Right cardiac atrium (tissue), 5 donors: ENCODE results near the gene UBXN2A. TPM values are rescaled to one million over a fixed set of nuclear protein-coding genes. Genes with fewer than 3 reads are reported as not detected.

ENCODE experiments used
- ATAC-seq, 2 donors: fragments of 200-7000 bp; cut with Tn5 transposase; one replicate each; pipeline versions ENCODE4 v1.8.0 to v1.9.1; 2020; ENCODE audit warnings: moderate library complexity in 2 of 2, mild to moderate bottlenecking in 1 of 2
- DNase-seq, 3 donors: peaks; one replicate each; pipeline ENCODE4 v3.0.0-alpha.2; 2020
- H3K27ac ChIP-seq: one replicate; pipeline ENCODE4 v1.5.1; 2013; ENCODE audit warnings: mild to moderate bottlenecking, low read length, control low read depth, moderate library complexity
- H3K27me3 ChIP-seq: one replicate; pipeline ENCODE4 v1.6.1; 2013; ENCODE audit not compliant: control insufficient read depth, insufficient read depth
- H3K4me1 ChIP-seq: one replicate; pipeline ENCODE4 v1.6.1; 2013; ENCODE audit warnings: low read length; ENCODE audit not compliant: control insufficient read depth, insufficient read depth
- H3K4me3 ChIP-seq: one replicate; pipeline ENCODE4 v1.5.1; 2013; ENCODE audit warnings: low read length, control low read depth
- H3K9me3 ChIP-seq: one replicate; pipeline ENCODE4 v1.6.1; 2013; ENCODE audit warnings: low read length; ENCODE audit not compliant: control insufficient read depth
- WGBS: extraction: QIAGEN DNeasy Blood & Tissue Kit; methylation state at CpG from one replicate; pipeline ENCODE4 v1.1.7; 2013; 5-methylcytosine and 5-hydroxymethylcytosine counted together
- intact Hi-C, 4 donors: fragments of 100-400 bp; cut with DNase I; formaldehyde crosslinking; loops; one replicate each; pipeline versions ENCODE4 v1.11.0 to v1.14.0; 2022 to 2023
- long read RNA-seq, 4 donors: library from polyadenylated mRNA; unstranded; transcript quantifications; one replicate each; pipeline ENCODE4 v2.0.0, GENCODE V29; 2020 to 2021
- polyA plus RNA-seq: library from polyadenylated mRNA; stranded (reverse); fragments of 200-250 nt; gene quantifications from one replicate; pipeline ENCODE4 v1.2.3, GENCODE V29; 2013
- total RNA-seq, 4 donors: library from RNA; stranded (reverse); fragmentation: NEBNext Ultra II Directional; extraction: Animal tissue kit (Norgen Biotek cat#: 25700); gene quantifications; one replicate each; pipeline ENCODE4 v1.2.1, GENCODE V29; 2021
- donor health status: healthy with polysubstance abuse.
- donor health status: DM: no; HTN: yes; CAD: no.
- donor health status: DM: no; HTN: no; CAD: no.
- donor health status: DM: no; HTN: yes; CAD: no; lungs with severe emphysema.
- donor health status: DM: yes; HTN: yes; CAD: no.

The UBXN2A gene
- total RNA-seq (10 to 100 TPM; 23.0 to 27.3 (median 25.0) TPM), polyA plus RNA-seq (14.7 TPM)
- long read RNA-seq, donor 1, full-length matches to known transcripts, result 34 of 62 reads
- long read RNA-seq, donor 1, partial matches to known transcripts, result 4 of 62 reads
- long read RNA-seq, donor 1, other reads (novel, unspliced or antisense), result 24 of 62 reads
- long read RNA-seq, donor 2, full-length matches to known transcripts, result 8 of 15 reads
- long read RNA-seq, donor 2, partial matches to known transcripts, result 1 of 15 reads
- long read RNA-seq, donor 2, other reads (novel, unspliced or antisense), result 6 of 15 reads
- long read RNA-seq, donor 3, full-length matches to known transcripts, result 124 of 153 reads
- long read RNA-seq, donor 3, partial matches to known transcripts, result 5 of 153 reads
- long read RNA-seq, donor 3, other reads (novel, unspliced or antisense), result 24 of 153 reads
- long read RNA-seq, donor 4, full-length matches to known transcripts, result 11 of 12 reads
- long read RNA-seq, donor 4, partial matches to known transcripts, result 0 of 12 reads
- long read RNA-seq, donor 4, other reads (novel, unspliced or antisense), result 1 of 12 reads

GRCh38 chr2:23939987-23940717, at the start of gene UBXN2A:
TSS of gene UBXN2A (plus strand) at chr2:23940463. CDS start at chr2:23958315, 17,852 bp downstream.
- Histone ChIP-seq H3K27me3 (no peaks in the 10 kb centered on the region), H3K4me3 (peak within 1 kb of the TSS; percentile 65), H3K9me3 (no peaks in the 10 kb centered on the region), H3K27ac (peak within 1 kb of the TSS; percentile 76), H3K4me1 (peaks cover 13% of the 10 kb centered on the region)
- ATAC-seq, result peak; percentile 94 to 96
- intact Hi-C loops, result no loop called here
- WGBS, result under 1% methylated on average over 77 of the region's 77 CpGs
- DNase-seq, result peak; percentile 79 to 94 (median 90)

DNA sequence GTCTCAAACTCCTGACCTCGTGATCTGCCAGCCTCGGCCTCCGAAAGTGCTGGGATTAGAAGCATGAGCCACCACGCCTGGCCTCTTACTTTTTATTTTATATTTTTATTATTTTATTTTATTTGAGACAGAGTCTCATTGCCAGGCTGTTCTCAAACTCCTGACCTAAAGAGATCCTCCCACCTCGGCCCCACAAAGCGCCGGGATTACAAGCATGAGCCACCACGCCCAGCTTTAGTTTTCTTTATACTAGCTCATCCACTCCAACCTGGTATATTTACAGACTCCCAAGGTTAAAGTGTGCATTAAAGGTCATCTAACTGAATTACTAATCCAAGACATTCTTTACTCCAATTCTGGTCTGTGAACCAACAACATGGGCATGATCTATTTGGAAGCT, 40.1 kb upstream of the UBXN2A start:
- no peaks in the 10 kb centered on the region for H3K27me3 ChIP-seq
- H3K9me3 ChIP-seq, result no peaks in the 10 kb centered on the region
- 97% methylated on average over 8 of the region's 8 CpGs for WGBS
- H3K4me1 ChIP-seq, result no peaks in the 10 kb centered on the region
- H3K27ac ChIP-seq, result no peak overlapping the region
- no peak overlapping the region for H3K4me3 ChIP-seq
- intact Hi-C loops, result no loop called here
- DNase-seq (no peak), ATAC-seq (no peak)

DNA sequence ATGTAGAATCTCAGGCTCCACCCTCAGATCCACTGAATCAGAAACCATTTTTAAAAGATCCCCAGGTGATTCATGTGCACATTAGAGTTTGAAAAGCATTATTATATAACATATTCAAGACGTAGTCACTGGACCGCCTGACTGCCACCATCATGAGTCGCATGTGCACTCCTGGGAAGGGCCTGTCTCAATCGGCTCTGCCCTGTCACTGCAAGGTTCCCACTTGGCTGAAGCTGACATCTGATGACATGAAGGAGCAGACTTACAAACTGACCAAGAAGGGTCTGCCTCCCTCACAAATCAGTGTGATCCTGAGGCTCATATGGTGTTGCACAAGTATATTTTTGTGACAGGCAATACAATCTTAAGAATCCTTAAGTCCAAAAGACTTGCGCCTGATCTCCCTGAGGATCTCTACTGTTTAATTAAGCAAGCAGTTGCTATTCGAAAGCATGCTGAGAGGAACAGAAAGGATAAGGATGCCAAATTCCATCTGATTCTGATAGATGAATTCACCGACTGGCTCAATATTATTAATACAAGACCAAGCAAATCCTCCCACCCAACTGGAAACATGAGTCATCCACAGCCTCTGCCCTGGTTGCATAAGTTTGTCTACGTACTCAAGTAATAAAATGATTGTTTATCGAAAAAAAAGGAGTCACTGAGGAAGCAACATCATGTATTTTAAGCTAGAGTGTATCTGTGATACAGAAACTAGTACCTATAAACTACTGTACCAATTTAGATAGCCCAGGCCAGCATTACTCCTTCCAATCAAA, 39.5 kb upstream of the UBXN2A start:
- Histone ChIP-seq H3K27me3 (no peaks in the 10 kb centered on the region), H3K9me3 (no peaks in the 10 kb centered on the region), H3K4me3 (no peak overlapping the region), H3K4me1 (peaks cover 1% of the 10 kb centered on the region), H3K27ac (no peak overlapping the region)
- DNase-seq (no peak), ATAC-seq (peak in 1 of 2 donors; percentile 44)
- intact Hi-C loops, result no loop called here
- WGBS, result 70% methylated on average over 9 of the region's 9 CpGs

- no peak overlapping the region for H3K27ac ChIP-seq
- peaks cover 1% of the 10 kb centered on the region for H3K4me1 ChIP-seq
- no peak overlapping the region for H3K4me3 ChIP-seq
- no peaks in the 10 kb centered on the region for H3K9me3 ChIP-seq
- intact Hi-C loops, result no loop called here
- DNase-seq (no peak), ATAC-seq (no peak)
- 78% methylated on average over 6 of the region's 6 CpGs for WGBS
- no peaks in the 10 kb centered on the region for H3K27me3 ChIP-seq
Measured at GRCh38 chr2:23901966-23902846, 38.1 kb upstream of the UBXN2A start.

DNA sequence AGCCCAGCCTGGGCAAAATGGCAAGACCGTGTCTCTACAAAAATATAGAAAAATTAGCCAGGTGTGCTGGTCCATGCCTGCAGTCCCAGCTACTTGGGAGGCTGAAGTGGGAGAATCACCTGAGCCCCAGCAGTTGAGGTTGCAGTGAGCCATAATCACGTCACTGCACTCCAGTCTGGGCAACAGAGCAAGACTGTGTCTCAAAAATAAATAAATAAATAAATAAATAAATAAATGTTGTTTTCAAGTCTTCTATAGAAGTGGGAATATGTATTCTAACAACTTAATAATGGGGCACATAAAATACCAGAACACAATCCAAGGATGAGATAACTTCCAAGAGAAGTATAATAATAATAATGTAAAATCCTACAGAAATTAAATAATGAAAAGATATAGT, 37.2 kb upstream of the UBXN2A start:
- no peak overlapping the region for H3K4me3 ChIP-seq
- DNase-seq, result no peak
- 95% methylated on average over 2 of the region's 2 CpGs for WGBS
- intact Hi-C loops, result no loop called here
- H3K27me3 ChIP-seq, result no peaks in the 10 kb centered on the region
- no peak for ATAC-seq
- H3K27ac ChIP-seq, result no peak overlapping the region
- no peaks in the 10 kb centered on the region for H3K9me3 ChIP-seq
- peaks cover 1% of the 10 kb centered on the region for H3K4me1 ChIP-seq

GRCh38 chr2:23904215-23904614, 36.0 kb upstream of the UBXN2A start:
- Histone ChIP-seq H3K4me3 (no peak overlapping the region), H3K27ac (no peak overlapping the region), H3K27me3 (no peaks in the 10 kb centered on the region), H3K9me3 (no peaks in the 10 kb centered on the region), H3K4me1 (peaks cover 1% of the 10 kb centered on the region)
- WGBS, result 78% methylated on average over 1 of the region's 1 CpG
- DNase-seq (no peak), ATAC-seq (no peak)
- intact Hi-C loops, result no loop called here

GRCh38 chr2:23904692-23905091, 35.6 kb upstream of the UBXN2A start:
- ATAC-seq, result no peak
- intact Hi-C loops, result no loop called here
- 75% methylated on average over 2 of the region's 2 CpGs for WGBS
- Histone ChIP-seq H3K9me3 (no peaks in the 10 kb centered on the region), H3K27ac (no peak overlapping the region), H3K4me1 (peaks cover 1% of the 10 kb centered on the region), H3K4me3 (no peak overlapping the region), H3K27me3 (no peaks in the 10 kb centered on the region)
- DNase-seq, result no peak

GRCh38 chr2:23905155-23905554, 35.1 kb upstream of the UBXN2A start:
- ATAC-seq, result no peak

DNA sequence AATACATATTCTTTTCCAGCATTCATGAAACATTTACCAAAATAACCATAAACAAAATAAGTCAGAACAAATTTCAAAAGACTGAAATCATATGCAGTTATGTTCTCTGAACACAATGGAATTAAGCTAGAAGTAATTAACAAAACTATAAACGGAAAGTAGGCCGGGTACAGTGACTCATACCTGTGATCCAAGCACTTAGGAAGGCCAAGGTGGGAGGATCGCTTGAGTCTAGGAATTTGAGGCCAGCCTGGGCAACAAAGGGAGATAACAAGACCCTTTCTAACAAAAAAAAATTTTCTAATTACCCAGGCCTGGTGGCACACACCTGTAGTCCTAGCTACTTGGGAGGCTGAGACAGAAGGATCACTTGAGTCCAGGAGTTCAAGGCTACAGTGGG, 28.2 kb upstream of the UBXN2A start:
- DNase-seq (no peak), ATAC-seq (no peak)
- no peak overlapping the region for H3K4me3 ChIP-seq
- H3K27ac ChIP-seq, result no peak overlapping the region
- 82% methylated on average over 3 of the region's 3 CpGs for WGBS
- peaks cover 1% of the 10 kb centered on the region for H3K4me1 ChIP-seq
- intact Hi-C loops, result no loop called here
- H3K27me3 ChIP-seq, result no peaks in the 10 kb centered on the region
- H3K9me3 ChIP-seq, result no peaks in the 10 kb centered on the region

More at GRCh38 chr2:23905155-23905554, 35.1 kb upstream of the UBXN2A start:
- Histone ChIP-seq H3K4me3 (no peak overlapping the region), H3K9me3 (no peaks in the 10 kb centered on the region), H3K27ac (no peak overlapping the region), H3K27me3 (no peaks in the 10 kb centered on the region), H3K4me1 (peaks cover 1% of the 10 kb centered on the region)
- no peak for DNase-seq
- intact Hi-C loops, result no loop called here
- 56% methylated on average over 2 of the region's 2 CpGs for WGBS

GRCh38 chr2:23915327-23915726, 24.9 kb upstream of the UBXN2A start:
- ATAC-seq (no peak), DNase-seq (no peak)
- H3K4me3 ChIP-seq, result no peak overlapping the region
- WGBS, result 92% methylated on average over 7 of the region's 7 CpGs
- no peak overlapping the region for H3K27ac ChIP-seq
- H3K4me1 ChIP-seq, result peaks cover 3% of the 10 kb centered on the region
- no peaks in the 10 kb centered on the region for H3K27me3 ChIP-seq
- intact Hi-C loops, result no loop called here
- no peaks in the 10 kb centered on the region for H3K9me3 ChIP-seq
